GM13976 (cell line): Measurements from ENCODE around the gene ARSA.

Experiments
- DNase-seq: peaks from one replicate; pipeline ENCODE4 v3.0.0; 2012; ENCODE audit warnings: low spot score
- in situ Hi-C: fragments of 300-500 bp; cut with MboI; formaldehyde crosslinking; loops from one replicate; pipeline ENCODE4 v1.12.0; 2022; ENCODE audit warnings: low sequenced_read_pairs, mixed read lengths, inconsistent platforms; ENCODE audit not compliant: unreplicated experiment
- TF ChIP-seq, protein P1 (sequence below): IDR thresholded peaks from 2 replicates; pipeline ENCODE4 v1.5.1; 2012; ENCODE audit warnings: borderline replicate concordance, mild to moderate bottlenecking; ENCODE audit not compliant: insufficient read depth; ENCODE audit errors: extremely low read depth, missing control alignments, control extremely low read depth

ARSA gene

DNA sequence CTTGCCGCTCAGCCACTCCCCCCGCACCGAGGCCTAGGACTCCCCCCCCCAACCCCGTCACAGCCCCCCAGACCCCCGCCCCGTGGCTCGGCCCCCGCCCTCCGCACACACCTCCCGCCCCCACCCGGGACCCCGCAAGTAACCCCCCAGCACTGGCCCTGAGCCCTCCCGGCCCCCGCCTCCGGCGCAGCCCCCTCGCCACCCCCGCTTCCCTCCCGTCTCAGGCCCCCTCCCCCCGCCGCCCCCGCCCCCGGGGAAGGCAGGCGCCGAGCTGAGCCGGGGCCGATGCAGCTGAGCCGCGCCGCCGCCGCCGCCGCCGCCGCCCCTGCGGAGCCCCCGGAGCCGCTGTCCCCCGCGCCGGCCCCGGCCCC lies 46.2 kb upstream of the ARSA start:
- in situ Hi-C loops = no loop called here
- TF ChIP-seq, protein P1, sequence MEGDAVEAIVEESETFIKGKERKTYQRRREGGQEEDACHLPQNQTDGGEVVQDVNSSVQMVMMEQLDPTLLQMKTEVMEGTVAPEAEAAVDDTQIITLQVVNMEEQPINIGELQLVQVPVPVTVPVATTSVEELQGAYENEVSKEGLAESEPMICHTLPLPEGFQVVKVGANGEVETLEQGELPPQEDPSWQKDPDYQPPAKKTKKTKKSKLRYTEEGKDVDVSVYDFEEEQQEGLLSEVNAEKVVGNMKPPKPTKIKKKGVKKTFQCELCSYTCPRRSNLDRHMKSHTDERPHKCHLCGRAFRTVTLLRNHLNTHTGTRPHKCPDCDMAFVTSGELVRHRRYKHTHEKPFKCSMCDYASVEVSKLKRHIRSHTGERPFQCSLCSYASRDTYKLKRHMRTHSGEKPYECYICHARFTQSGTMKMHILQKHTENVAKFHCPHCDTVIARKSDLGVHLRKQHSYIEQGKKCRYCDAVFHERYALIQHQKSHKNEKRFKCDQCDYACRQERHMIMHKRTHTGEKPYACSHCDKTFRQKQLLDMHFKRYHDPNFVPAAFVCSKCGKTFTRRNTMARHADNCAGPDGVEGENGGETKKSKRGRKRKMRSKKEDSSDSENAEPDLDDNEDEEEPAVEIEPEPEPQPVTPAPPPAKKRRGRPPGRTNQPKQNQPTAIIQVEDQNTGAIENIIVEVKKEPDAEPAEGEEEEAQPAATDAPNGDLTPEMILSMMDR = no peak
- peak; percentile 39 for DNase-seq

DNA sequence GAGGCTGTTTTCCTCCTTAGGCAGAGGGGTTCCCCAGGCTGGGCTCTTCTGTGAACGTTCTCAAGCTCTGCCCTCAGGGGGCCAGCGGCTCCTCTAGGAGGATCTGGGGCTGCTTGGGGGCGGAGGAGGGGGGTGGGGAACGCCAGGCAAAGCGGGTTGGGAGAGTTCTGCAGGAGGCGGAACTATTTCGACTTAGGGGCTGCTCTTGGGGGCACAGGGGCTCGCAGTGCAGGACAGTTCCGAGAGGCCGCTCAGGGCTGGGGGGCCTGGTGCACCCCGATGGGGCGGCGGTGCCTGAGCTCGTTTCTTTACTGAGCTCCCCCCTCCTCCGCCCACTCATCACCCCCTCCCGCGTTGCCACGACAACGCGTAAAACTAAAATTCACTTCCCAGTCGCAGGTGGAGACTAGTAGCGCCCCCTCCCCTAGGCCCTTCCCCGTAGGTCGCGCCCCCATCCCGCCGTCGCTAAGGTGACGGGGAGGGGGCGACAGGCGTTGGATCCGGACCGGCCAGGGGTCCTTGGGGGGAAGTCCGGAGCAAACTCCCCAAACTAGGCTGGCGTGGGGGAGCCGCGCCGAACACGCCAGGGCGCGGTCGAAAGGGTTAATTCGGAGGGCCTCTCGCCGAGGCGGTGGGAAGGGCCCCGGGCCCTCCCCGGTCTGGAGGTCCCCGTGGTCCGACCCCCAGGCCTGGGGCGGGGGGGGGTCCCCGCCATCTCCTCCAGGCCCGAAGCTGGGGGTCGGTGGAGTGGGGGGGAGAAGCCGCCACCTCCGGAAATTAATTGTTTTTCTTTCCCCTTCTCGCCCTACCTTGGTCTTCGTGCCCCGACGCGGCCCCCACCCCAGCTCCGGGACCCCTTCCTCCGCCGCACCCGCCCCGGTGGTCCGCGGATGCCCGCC lies 45.5 kb upstream of the ARSA start:
- TF ChIP-seq, protein P1 = no peak
- peak; percentile 67 for DNase-seq
- in situ Hi-C loops = no loop called here

DNA sequence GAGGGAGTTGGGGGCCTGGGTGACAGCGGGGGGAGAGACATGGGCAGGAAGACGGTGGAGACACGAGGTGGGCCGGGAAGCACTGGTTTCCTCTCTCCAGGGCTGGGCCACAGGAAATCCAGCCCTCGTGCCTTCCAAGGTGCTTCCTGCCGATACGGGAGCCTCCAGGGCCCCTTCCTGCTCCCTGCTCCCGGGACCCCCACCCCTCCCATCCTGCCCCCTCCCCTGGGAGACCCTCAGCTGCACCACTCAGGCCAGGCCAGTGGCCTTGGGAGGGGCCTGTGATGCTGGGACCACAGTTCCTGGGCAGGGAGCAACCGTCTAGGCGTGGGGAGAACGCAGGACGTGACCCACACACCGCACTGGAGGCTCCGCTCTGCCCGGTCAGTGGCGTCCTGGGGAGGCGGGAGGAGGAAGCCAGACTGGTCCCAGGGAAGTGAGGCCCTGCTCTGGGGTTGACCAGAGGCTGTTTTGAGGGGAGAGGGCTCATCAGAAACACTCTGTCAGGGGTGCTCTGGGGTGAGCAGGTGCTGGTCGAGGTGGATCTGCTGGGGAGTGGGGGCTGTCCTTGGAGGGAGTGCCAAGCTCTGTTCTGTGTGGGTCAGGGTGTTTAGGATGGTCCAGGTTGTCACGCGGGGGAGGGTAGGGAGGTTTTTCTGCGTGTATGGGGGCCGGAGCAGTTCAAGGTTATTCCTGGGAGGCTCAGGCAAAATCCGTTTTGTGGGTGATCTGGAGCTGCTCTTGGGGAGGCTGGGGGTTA lies 44.7 kb upstream of the ARSA start, which contains the start of gene SHANK3:
Gene SHANK3, plus strand, starts transcription at position 353 of the 760 bp plus-strand sequence.
- peak; percentile 55 for DNase-seq
- in situ Hi-C loops = no loop called here
- TF ChIP-seq, protein P1 = no peak

DNA sequence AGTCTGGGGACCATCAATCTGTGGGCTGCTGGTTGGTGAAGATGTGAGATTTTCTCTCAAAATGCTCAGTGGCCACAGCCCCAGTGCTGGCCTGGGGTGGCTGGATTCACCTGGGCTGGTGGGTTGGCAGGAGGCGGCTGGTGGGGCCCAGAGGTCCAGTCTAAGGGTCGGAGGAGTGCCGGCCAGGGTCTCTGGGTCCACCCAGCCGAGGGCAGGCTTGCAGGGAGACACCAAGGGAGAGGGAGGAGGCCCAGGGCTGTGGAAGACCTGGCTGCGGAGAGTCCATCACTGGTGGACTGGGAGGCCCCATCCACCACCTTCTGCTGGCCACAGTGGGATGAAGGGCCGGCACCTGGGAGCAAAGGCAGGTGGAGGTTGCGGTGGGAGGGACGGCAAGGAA lies 44.1 kb upstream of the ARSA start:
- DNase-seq = no peak
- in situ Hi-C loops = no loop called here
- TF ChIP-seq, protein P1 = no peak

DNA sequence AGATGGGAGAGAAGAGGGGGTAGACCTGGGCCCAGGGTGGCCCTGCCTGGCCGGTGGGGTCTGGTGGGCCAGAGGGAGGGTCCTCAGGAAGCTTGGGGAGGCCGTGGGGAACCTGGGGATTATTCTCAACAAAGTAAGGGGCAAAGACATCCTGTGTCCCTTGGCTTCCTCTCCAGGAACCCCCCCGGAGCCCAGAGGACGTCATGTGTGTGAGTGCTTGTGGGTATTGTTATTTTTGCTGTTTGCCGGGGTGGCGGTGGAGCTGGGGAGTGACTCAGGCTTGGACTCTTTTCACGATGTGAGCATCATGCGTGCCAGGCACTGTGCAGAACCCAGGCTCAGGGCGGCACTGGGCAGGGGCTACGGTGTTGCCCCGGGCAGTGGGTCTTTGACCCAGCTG lies 43.7 kb upstream of the ARSA start:
- peak; percentile 54 for DNase-seq
- TF ChIP-seq, protein P1 = no peak
- in situ Hi-C loops = no loop called here

DNA sequence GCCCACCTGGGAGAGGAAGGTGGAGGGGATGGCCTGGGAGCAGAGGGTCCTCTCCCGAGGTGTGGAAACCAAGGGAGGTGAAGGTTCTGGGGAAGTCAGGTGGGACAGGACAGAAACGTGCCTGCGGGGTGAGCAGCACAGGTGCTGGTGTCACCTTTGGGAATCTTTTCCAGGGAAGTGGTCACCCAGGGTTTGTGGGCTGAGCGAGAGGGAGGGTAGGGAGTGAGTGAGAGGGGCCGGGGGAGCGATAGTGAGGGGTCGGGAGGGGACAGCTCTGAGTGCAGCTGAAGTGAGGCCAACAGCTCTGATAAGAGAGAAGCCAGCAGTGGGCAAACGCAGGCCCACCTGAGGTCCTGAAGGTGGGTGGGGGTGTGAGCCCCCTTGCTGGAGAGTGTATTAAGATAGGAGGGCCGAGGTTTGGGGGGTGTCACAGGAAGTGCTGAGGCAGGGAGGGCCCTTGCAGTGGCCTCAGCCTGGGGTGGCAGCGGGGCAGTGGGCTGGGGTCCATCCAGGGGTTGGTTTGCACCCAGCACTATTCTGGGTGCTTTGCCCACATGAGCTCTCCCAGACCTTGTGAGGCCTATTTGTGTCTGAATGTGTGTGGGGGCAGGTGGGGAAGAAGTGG lies 43.1 kb upstream of the ARSA start:
- peak; percentile 27 for DNase-seq
- in situ Hi-C loops = no loop called here
- TF ChIP-seq, protein P1 = no peak
